ENCODE data around the gene KRTAP5-6.

- TF ChIP-seq CTCF (IDR thresholded peaks at IDR 0.05; ENCODE audit: low read length) = no peak
- TF ChIP-seq EZH2 (IDR thresholded peaks at IDR 0.05; ENCODE audit: borderline replicate concordance, low read length) = no peak
Measured at GRCh38 chr11:1660111-1660867, 36.7 kb upstream of the KRTAP5-6 start.
